ENCODE data around the gene HCFC2.

HCFC2 gene

GRCh38 chr12:104090685-104091084 lies 26.4 kb downstream of the HCFC2 start:
- no peaks in the 10 kb centered on the region for H3F3A ChIP-seq (ENCODE audit: control insufficient read depth, insufficient read depth)
- H3K36me3 ChIP-seq (ENCODE audit: control insufficient read depth, low read length) = peaks cover 7% of the 10 kb centered on the region; the same call in 1 of the 2 replicates
- H3K4me2 ChIP-seq (ENCODE audit: low read length) = no peak overlapping the region
- H3K27ac ChIP-seq (ENCODE audit: low read depth, low read length) = no peak overlapping the region
- H4K20me1 ChIP-seq (ENCODE audit: control insufficient read depth, insufficient read depth, low read depth, low read length) = no peaks in the 10 kb centered on the region
- H3K4me3 ChIP-seq (ENCODE audit: low read length) = no peak overlapping the region
- H3K9me3 ChIP-seq (ENCODE audit: control insufficient read depth, insufficient read depth, low read length) = no peaks in the 10 kb centered on the region
- H3K79me2 ChIP-seq (ENCODE audit: control insufficient read depth, low read length) = no peaks in the 10 kb centered on the region
- H3K9me2 ChIP-seq (replicated peaks; ENCODE audit: control insufficient read depth, low read length) = no peaks in the 10 kb centered on the region
- H3K27me3 ChIP-seq (ENCODE audit: control insufficient read depth, low read length) = no peaks in the 10 kb centered on the region
- TF ChIP-seq EZH2phosphoT487 (IDR thresholded peaks at IDR 0.05; ENCODE audit: borderline replicate concordance, low read length) (no peak), CTCF (IDR thresholded peaks at IDR 0.05; ENCODE audit: low read depth, low read length, poor library complexity, severe bottlenecking) (no peak)
- no peaks in the 10 kb centered on the region for H3K4me1 ChIP-seq (ENCODE audit: control insufficient read depth, low read length)

- Histone ChIP-seq H3K4me3 (ENCODE audit: low read length) (no peak overlapping the region), H3K79me2 (ENCODE audit: control insufficient read depth, low read length) (no peaks in the 10 kb centered on the region), H3K36me3 (ENCODE audit: control insufficient read depth, low read length) (peaks cover 7% of the 10 kb centered on the region; the same call in 1 of the 2 replicates), H3K27me3 (ENCODE audit: control insufficient read depth, low read length) (no peaks in the 10 kb centered on the region), H3K4me2 (ENCODE audit: low read length) (no peak overlapping the region), H4K20me1 (ENCODE audit: control insufficient read depth, insufficient read depth, low read depth, low read length) (no peaks in the 10 kb centered on the region), H3K27ac (ENCODE audit: low read depth, low read length) (no peak overlapping the region), H3K9me3 (ENCODE audit: control insufficient read depth, insufficient read depth, low read length) (no peaks in the 10 kb centered on the region), H3K4me1 (ENCODE audit: control insufficient read depth, low read length) (no peaks in the 10 kb centered on the region), H3F3A (ENCODE audit: control insufficient read depth, insufficient read depth) (no peaks in the 10 kb centered on the region), H3K9me2 (replicated peaks; ENCODE audit: control insufficient read depth, low read length) (no peaks in the 10 kb centered on the region)
- TF ChIP-seq CTCF (IDR thresholded peaks at IDR 0.05; ENCODE audit: low read depth, low read length, poor library complexity, severe bottlenecking) (no peak), EZH2phosphoT487 (IDR thresholded peaks at IDR 0.05; ENCODE audit: borderline replicate concordance, low read length) (no peak)
These were observed 26.8 kb downstream of the HCFC2 start for GRCh38 chr12:104091136-104091535.

DNA sequence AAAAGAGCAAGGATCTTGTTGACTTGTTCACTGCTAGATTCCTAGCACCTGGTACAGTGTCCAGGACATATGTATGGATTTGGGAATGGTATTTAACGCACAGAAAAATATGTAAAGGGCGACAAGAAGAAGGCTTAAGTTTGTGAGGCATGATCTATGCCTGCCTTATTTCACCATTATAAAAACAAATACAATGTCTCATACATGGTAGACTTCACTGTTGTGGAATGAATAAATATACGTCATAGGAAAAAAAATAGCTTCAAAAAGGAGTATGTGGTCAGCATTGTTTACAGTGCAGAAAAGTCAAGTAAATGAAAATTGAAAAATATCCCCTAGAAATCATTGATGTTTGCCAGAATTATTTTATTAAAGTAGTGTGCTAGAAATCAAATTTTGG lies 30.0 kb downstream of the HCFC2 start:
- TF ChIP-seq EZH2phosphoT487 (IDR thresholded peaks at IDR 0.05; ENCODE audit: borderline replicate concordance, low read length) (no peak), CTCF (IDR thresholded peaks at IDR 0.05; ENCODE audit: low read depth, low read length, poor library complexity, severe bottlenecking) (no peak)
- H3K36me3 ChIP-seq (ENCODE audit: control insufficient read depth, low read length) = peaks cover 16% of the 10 kb centered on the region

More for the DNA sequence above, 30.0 kb downstream of the HCFC2 start:
- Histone ChIP-seq H3K4me3 (ENCODE audit: low read length) (no peak overlapping the region), H3K79me2 (ENCODE audit: control insufficient read depth, low read length) (no peaks in the 10 kb centered on the region), H3K9me3 (ENCODE audit: control insufficient read depth, insufficient read depth, low read length) (no peaks in the 10 kb centered on the region), H3F3A (ENCODE audit: control insufficient read depth, insufficient read depth) (no peaks in the 10 kb centered on the region), H3K4me2 (ENCODE audit: low read length) (no peak overlapping the region), H4K20me1 (ENCODE audit: control insufficient read depth, insufficient read depth, low read depth, low read length) (no peaks in the 10 kb centered on the region), H3K27ac (ENCODE audit: low read depth, low read length) (no peak overlapping the region), H3K27me3 (ENCODE audit: control insufficient read depth, low read length) (no peaks in the 10 kb centered on the region), H3K4me1 (ENCODE audit: control insufficient read depth, low read length) (no peaks in the 10 kb centered on the region), H3K9me2 (replicated peaks; ENCODE audit: control insufficient read depth, low read length) (no peaks in the 10 kb centered on the region)

Measured in DOHH2 (cell line).